DMS153 treated with DMSO at 0.1 percent for 48 hours (cell line): ENCODE results near the gene RNU6-1.

Experiments
- DNase-seq: peaks from one replicate; lab custom pipeline; 2025; ENCODE audit not compliant: unreplicated experiment; lab: John Stamatoyannopoulos, UW

Gene RNU6-1

GRCh38 chr15:67839929-67840748 is at the start of gene RNU6-1:
Gene RNU6-1 (minus strand): TSS chr15:67840045.
- peak; percentile 52 for DNase-seq

- DNase-seq, result no peak
Observed at GRCh38 chr15:67887776-67888175, 47.9 kb upstream of the RNU6-1 start.

- DNase-seq, result no peak
Observed at GRCh38 chr15:67885861-67886260, 46.0 kb upstream of the RNU6-1 start.

GRCh38 chr15:67885175-67885523 is 45.3 kb upstream of the RNU6-1 start:
- no peak for DNase-seq

- no peak for DNase-seq
Observed at GRCh38 chr15:67884514-67885174, 44.8 kb upstream of the RNU6-1 start.

- DNase-seq, result no peak
Observed at GRCh38 chr15:67884009-67884408, 44.2 kb upstream of the RNU6-1 start.

GRCh38 chr15:67883234-67883773 is 43.5 kb upstream of the RNU6-1 start:
- DNase-seq, result no peak

GRCh38 chr15:67882487-67883233 is 42.8 kb upstream of the RNU6-1 start:
- no peak for DNase-seq

GRCh38 chr15:67880651-67881182 is 40.9 kb upstream of the RNU6-1 start:
- no peak for DNase-seq

GRCh38 chr15:67879440-67880129 is 39.7 kb upstream of the RNU6-1 start:
- DNase-seq, result no peak

- DNase-seq, result no peak
Observed at GRCh38 chr15:67878712-67879206, 38.9 kb upstream of the RNU6-1 start.

GRCh38 chr15:67873777-67874176 is 33.9 kb upstream of the RNU6-1 start:
- DNase-seq, result no peak

GRCh38 chr15:67870868-67871408 is 31.1 kb upstream of the RNU6-1 start:
- DNase-seq, result no peak

GRCh38 chr15:67869701-67870100 is 29.9 kb upstream of the RNU6-1 start:
- DNase-seq, result no peak

GRCh38 chr15:67865766-67866165 is 25.9 kb upstream of the RNU6-1 start:
- no peak for DNase-seq

GRCh38 chr15:67865331-67865730 is 25.5 kb upstream of the RNU6-1 start:
- DNase-seq, result no peak

GRCh38 chr15:67863442-67863987 is 23.7 kb upstream of the RNU6-1 start:
- peak; percentile 30 for DNase-seq

GRCh38 chr15:67862750-67863441 is 23.1 kb upstream of the RNU6-1 start:
- DNase-seq, result no peak

- DNase-seq, result no peak
Observed at GRCh38 chr15:67861983-67862382, 22.1 kb upstream of the RNU6-1 start.
